GM19397 (cell line): Measurements from ENCODE around the gene SLC7A6OS.

Experiments used
- ATAC-seq: cut with Tn5 transposase; IDR thresholded peaks from one replicate; pipeline ENCODE4 v1.9.1; 2021; ENCODE audit warnings: mild to moderate bottlenecking, moderate library complexity; ENCODE audit not compliant: unreplicated experiment

The SLC7A6OS gene

DNA sequence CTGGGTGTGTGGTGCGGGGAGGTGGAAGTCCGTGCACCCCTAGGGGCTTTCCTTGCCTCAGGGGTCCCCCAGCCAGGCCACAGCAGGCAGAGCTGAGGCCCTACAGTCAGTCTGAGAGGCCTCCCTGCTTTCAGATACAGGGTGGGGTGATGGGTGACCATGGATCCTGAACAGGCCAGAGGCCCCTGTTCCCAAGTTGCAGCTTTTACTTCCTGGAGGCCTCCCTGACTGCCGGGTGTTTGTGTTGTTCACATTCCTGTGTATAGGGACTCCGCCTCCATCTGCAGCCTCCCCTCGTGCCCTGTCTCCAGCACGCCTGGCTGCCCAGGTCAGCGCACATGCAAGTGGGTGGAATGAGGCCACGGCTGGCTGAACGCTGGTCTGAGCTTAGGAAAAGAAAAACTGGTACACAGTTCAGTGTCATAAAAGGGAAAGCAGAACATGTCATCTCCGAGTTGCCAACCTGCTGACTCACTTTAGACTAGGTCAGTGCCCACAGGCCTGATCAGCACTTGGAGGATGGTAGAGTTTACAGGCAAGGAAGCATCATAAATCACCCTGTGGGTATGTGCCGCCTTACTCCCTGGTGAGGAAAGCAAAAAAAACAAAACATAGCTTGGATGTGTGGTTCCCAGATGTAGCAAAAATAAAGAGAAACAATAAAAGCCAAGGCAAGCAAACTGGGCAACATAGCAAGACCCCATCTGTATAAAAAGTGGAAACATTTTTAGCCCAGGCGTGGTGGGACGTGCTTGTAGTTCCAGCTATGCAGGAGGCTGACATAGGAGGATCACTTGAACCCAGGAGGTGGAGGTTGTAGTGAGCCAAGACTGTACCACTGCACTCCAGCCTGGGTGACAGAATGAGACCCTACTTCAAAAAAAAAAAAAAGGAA, 52.6 kb downstream of the SLC7A6OS start:
- peak; percentile 2 for ATAC-seq

DNA sequence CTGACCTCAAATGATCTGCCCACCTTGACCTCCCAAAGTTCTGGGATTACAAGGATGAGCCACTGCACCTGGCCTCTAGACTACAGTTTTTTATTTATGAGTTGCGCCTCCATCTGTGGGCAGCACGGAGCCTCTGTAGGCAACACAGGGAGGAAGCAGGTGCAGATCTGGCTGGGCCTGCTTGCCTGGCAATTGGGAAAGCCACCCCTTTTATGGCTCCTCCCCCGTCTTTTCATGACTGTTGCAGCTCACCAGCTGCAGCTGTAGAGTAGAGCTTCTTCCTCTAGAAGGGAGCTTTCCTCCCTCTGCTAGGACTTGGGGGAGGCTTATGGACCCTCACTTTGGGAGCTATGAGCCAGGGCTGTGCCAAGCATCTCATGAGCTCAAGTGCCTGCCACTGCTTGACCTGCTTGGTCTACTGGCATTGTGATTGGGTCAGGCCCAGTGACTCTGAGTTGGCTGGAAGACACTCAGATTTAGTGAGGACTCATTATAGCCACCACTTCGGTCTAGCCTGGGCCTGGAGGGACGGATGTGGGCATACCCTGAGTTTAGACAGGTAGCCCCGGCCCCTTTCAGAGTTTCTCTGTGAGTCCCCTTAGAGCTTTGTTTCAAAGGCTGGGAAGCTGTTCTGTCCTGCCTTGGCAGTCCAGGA, 53.4 kb downstream of the SLC7A6OS start:
- ATAC-seq: peak; percentile 43

DNA sequence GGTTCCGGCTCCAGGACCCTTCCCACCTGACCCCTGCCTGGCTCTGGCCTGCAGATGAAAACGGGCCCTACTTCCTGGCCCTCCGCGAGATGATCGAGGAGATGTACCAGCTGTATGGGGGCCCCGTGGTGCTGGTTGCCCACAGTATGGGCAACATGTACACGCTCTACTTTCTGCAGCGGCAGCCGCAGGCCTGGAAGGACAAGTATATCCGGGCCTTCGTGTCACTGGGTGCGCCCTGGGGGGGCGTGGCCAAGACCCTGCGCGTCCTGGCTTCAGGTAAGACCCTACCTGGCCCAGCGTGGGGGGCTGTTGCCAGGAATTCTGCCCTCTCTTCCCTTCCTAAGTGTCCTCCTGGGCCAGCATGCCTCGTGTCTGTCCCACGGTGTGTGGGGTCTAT, 55.0 kb downstream of the SLC7A6OS start:
- no peak for ATAC-seq

GRCh38 chr16:68253721-68254120, 57.0 kb downstream of the SLC7A6OS start:
- no peak for ATAC-seq

DNA sequence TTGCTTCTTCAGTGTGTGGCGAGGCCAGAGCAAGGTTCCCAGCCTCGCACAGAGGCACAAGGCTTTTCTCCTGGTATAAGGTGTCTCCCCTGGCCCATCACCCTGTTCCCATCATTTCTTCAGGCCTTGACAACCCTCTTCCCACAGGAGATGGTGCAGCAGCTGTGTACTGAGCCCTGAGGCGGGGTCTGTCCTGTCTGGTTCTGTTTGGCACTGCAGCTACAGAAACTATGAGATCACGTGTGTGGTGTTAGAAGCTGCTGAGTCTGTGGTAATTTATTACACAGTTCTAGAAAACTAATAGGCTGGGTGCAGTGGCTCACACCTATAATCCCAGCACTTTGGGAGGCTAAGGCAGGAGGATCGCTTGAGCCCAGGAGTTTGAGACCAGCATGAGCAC, 58.4 kb downstream of the SLC7A6OS start:
- no peak for ATAC-seq

GRCh38 chr16:68251832-68252231, 58.9 kb downstream of the SLC7A6OS start:
- ATAC-seq: no peak

- no peak for ATAC-seq
These were observed 59.8 kb downstream of the SLC7A6OS start for GRCh38 chr16:68250951-68251350.

GRCh38 chr16:68249371-68249770, 61.4 kb downstream of the SLC7A6OS start:
- ATAC-seq: no peak
